ENCODE data around the gene TWNK. TPM values are rescaled to one million over a fixed set of nuclear protein-coding genes. Genes with fewer than 3 reads are reported as not detected.

TWNK gene
- total RNA-seq, 1 donor, result 4.8 TPM

DNA sequence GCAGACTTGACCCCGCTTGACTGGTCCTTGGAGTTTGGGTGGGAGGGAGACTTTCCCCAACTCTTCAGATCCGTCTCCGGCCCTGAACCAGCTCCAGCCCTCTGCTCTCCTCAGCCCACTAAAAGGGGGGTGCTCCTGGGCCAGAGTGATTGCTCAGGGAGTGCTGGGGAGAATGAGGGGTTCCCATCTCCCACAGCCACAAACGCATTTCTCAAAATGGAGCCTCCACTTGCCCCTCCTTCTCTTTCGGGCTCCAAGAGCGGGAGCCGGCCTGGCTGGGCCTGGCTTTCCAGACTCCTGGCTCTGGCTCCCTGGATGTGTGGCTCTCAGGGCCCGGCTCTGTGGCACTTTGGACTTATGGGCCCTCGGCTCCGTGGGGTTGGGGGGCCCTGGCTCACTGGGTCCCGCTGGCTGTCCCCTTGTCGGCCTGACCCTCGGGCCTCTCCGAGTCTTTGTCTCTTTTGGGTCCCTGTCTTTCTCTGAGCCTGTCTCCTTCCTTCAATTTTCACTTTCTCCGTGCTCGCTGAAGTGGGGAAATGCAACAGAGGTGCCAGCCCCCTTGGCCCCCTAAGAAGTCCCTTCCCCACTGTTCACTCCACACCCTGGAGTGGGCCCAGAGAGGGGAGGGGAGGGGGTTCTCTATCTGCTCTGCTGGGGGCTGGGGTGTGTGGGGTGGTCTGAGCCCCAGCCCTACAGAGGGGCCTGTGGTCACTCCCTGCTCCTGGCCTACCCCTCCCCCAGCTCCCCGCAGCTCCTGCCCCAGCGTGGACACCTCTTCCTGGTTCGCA is 13.0 kb downstream of the TWNK start:
- DNase-seq (ENCODE audit: low read depth), result peak; percentile 26
- H3K4me3 ChIP-seq (ENCODE audit: low read depth, low read length), result peak overlapping the region; percentile 86
- TF ChIP-seq, protein P1, sequence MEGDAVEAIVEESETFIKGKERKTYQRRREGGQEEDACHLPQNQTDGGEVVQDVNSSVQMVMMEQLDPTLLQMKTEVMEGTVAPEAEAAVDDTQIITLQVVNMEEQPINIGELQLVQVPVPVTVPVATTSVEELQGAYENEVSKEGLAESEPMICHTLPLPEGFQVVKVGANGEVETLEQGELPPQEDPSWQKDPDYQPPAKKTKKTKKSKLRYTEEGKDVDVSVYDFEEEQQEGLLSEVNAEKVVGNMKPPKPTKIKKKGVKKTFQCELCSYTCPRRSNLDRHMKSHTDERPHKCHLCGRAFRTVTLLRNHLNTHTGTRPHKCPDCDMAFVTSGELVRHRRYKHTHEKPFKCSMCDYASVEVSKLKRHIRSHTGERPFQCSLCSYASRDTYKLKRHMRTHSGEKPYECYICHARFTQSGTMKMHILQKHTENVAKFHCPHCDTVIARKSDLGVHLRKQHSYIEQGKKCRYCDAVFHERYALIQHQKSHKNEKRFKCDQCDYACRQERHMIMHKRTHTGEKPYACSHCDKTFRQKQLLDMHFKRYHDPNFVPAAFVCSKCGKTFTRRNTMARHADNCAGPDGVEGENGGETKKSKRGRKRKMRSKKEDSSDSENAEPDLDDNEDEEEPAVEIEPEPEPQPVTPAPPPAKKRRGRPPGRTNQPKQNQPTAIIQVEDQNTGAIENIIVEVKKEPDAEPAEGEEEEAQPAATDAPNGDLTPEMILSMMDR (IDR thresholded peaks at IDR 0.05; ENCODE audit: insufficient read depth, low read length), result no peak

DNA sequence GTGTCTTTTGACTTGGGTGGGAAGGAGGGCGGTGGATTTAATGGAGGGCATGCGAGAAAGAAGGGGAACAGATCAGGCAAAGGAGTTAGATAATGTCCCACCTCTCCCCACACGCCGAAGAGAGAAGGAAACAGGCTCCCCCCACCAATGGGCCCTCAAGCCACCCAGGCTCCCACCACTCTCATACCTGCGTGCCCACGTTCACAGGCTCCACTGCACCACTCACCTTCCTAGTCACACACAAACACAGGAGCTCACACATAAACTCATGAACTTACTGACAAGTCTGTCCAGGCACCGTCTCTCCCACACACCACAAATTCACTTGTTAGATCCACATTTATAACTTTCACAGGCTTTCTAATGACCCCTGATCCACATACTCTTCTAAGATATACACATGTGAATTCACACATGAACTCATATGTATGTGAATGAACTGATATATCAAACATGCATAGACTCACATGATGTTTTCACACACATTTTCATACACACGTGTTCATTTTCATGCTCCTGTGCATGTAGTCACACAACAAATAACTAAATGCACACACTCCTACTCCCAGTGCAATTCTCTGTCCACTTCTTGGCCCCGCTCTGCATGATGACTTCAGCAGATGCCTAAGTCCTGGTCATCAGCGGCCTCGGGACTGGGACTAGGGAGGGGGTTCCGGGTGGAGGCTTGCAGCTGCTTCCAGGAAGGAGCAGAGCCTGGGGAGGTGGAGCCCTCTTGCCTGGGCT is 13.7 kb downstream of the TWNK start:
- TF ChIP-seq, protein P1 (IDR thresholded peaks at IDR 0.05; ENCODE audit: insufficient read depth, low read length), result no peak
- H3K4me3 ChIP-seq (ENCODE audit: low read depth, low read length), result peak overlapping the region; percentile 86
- DNase-seq (ENCODE audit: low read depth), result peak; percentile 89

DNA sequence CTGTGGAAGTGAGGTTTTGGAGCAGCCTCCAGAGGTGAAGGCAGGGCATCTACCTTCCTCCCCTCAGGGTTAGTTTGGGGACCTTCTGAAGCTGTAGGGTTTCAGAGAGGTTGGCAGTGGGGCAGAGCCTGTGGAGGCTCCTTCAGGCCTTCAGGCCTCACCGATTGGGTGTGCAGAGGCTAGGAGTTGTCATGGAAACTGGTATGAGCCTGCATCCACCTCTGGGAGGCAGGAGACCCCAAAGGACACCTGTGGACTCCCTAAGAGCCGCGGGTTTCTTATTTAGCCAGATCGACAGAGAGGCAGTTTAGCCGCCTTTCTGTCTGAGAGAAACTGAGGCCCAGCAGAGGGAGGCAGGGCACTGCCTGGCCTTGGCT is 14.3 kb downstream of the TWNK start:
- peak overlapping the region; percentile 86 for H3K4me3 ChIP-seq (ENCODE audit: low read depth, low read length)
- TF ChIP-seq, protein P1 (IDR thresholded peaks at IDR 0.05; ENCODE audit: insufficient read depth, low read length), result no peak
- no peak for DNase-seq (ENCODE audit: low read depth)

DNA sequence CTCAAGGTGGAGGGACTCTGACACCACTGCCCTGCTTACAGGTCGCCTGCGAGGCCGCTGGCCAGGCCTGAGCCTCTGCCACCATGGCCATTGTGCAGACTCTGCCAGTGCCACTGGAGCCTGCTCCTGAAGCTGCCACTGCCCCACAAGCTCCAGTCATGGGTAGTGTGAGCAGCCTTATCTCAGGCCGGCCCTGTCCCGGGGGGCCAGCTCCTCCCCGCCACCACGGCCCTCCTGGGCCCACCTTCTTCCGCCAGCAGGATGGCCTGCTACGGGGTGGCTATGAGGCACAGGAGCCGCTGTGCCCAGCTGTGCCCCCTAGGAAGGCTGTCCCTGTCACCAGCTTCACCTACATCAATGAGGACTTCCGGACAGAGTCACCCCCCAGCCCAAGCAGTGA is 15.1 kb downstream of the TWNK start:
- peak overlapping the region; percentile 86 for H3K4me3 ChIP-seq (ENCODE audit: low read depth, low read length)
- no peak for DNase-seq (ENCODE audit: low read depth)
- TF ChIP-seq, protein P1 (IDR thresholded peaks at IDR 0.05; ENCODE audit: insufficient read depth, low read length), result no peak

DNA sequence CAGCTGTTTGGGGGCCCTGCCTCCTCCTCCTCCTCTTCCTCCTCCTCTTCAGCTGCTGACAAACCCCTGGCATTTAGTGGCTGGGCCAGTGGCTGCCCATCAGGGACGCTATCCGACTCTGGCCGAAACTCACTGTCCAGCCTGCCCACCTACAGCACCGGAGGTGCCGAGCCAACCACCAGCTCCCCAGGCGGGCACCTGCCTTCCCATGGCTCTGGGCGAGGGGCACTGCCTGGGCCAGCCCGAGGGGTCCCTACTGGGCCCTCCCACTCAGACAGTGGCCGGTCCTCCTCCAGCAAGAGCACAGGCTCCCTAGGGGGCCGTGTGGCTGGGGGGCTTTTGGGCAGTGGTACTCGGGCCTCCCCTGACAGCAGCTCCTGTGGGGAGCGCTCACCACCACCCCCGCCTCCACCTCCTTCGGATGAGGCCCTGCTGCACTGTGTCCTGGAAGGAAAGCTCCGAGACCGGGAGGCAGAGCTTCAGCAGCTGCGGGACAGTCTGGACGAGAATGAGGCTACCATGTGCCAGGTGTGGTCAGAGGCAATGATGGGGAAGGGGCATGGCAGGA is 16.4 kb downstream of the TWNK start:
- H3K4me3 ChIP-seq (ENCODE audit: low read depth, low read length), result no peak overlapping the region
- DNase-seq (ENCODE audit: low read depth), result no peak
- TF ChIP-seq, protein P1 (IDR thresholded peaks at IDR 0.05; ENCODE audit: insufficient read depth, low read length), result no peak

DNA sequence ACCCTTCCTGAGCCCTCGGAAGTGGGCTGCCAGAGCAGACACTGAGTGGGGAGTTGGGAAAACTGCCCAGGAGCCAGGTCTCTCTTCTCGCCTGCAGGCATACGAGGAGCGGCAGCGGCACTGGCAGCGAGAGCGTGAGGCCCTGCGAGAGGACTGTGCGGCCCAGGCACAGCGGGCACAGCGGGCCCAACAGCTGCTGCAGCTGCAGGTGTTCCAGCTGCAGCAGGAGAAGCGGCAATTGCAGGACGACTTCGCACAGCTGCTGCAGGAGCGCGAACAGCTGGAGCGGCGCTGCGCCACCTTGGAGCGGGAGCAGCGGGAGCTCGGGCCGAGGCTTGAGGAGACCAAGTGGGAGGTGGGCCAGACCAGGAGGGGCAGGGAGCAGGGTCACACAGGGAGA is 18.0 kb downstream of the TWNK start:
- no peak for DNase-seq (ENCODE audit: low read depth)
- H3K4me3 ChIP-seq (ENCODE audit: low read depth, low read length), result no peak overlapping the region
- TF ChIP-seq, protein P1 (IDR thresholded peaks at IDR 0.05; ENCODE audit: insufficient read depth, low read length), result no peak
